Suprapubic skin (tissue), 4 donors: ENCODE measurements around the gene NDUFB7. TPM values are rescaled to one million over a fixed set of nuclear protein-coding genes. Genes with fewer than 3 reads are reported as not detected.
"Not testable (repeated sequence)": the region's sequence is repeated elsewhere in the genome, so short reads cannot be mapped to it uniquely, and the experiment has no call there.

ENCODE experiments used
- DNase-seq, 2 donors: peaks; one replicate each; pipeline ENCODE4 v3.0.0-alpha.2; 2019; ENCODE audit warnings: low spot score in 2 of 2
- H3K27ac ChIP-seq: fragments of 200-600 bp; sonication (generic); one replicate; pipeline ENCODE4 v1.5.1; 2019
- H3K27me3 ChIP-seq: fragments of 200-600 bp; sonication (generic); one replicate; pipeline ENCODE4 v1.5.1; 2019
- H3K36me3 ChIP-seq: fragments of 200-600 bp; sonication (generic); one replicate; pipeline ENCODE4 v1.5.1; 2019
- H3K4me1 ChIP-seq: fragments of 200-600 bp; sonication (generic); one replicate; pipeline ENCODE4 v1.5.1; 2019
- H3K4me3 ChIP-seq: fragments of 200-600 bp; sonication (generic); one replicate; pipeline ENCODE4 v1.5.1; 2019; ENCODE audit warnings: mild to moderate bottlenecking
- H3K9me3 ChIP-seq: fragments of 200-600 bp; sonication (generic); one replicate; pipeline ENCODE4 v1.5.1; 2019
- CTCF ChIP-seq, 2 donors: fragments of 200-600 bp in 1 of 2; fragments of 450-650 bp in 1 of 2; sonication (generic) in 1 of 2; IDR thresholded peaks; one replicate each; pipeline ENCODE4 v1.5.1; 2016 to 2019; ENCODE audit warnings: antibody characterized with exemption in 2 of 2, mild to moderate bottlenecking in 1 of 2, moderate library complexity in 1 of 2
- EP300 ChIP-seq: sonication (generic); formaldehyde crosslinking; IDR thresholded peaks from one replicate; pipeline ENCODE4 v1.6.1; 2017; ENCODE audit warnings: antibody characterized with exemption
- POLR2A ChIP-seq, 2 donors: fragments of 450-650 bp; IDR thresholded peaks; one replicate each; pipeline ENCODE4 v1.6.1; 2017; ENCODE audit warnings: antibody characterized with exemption in 2 of 2, mild to moderate bottlenecking in 2 of 2, moderate library complexity in 2 of 2
- POLR2AphosphoS5 ChIP-seq, 3 donors: sonication (generic); formaldehyde crosslinking; IDR thresholded peaks; one replicate each; pipeline ENCODE4 v1.6.1; 2017; ENCODE audit warnings: antibody characterized with exemption in 3 of 3
- WGBS: methylation state at CpG from one replicate; pipeline ENCODE4 v1.1.5; 2018; 5-methylcytosine and 5-hydroxymethylcytosine counted together
- total RNA-seq, 4 donors: library from RNA; depleted of rRNA; stranded (reverse); fragments of >200 nt; gene quantifications; one replicate each; pipeline ENCODE4 v1.1.0, GENCODE V29; 2016

The NDUFB7 gene
- total RNA-seq, result 100 to 1,000 TPM; 196 to 394 (median 340) TPM

DNA sequence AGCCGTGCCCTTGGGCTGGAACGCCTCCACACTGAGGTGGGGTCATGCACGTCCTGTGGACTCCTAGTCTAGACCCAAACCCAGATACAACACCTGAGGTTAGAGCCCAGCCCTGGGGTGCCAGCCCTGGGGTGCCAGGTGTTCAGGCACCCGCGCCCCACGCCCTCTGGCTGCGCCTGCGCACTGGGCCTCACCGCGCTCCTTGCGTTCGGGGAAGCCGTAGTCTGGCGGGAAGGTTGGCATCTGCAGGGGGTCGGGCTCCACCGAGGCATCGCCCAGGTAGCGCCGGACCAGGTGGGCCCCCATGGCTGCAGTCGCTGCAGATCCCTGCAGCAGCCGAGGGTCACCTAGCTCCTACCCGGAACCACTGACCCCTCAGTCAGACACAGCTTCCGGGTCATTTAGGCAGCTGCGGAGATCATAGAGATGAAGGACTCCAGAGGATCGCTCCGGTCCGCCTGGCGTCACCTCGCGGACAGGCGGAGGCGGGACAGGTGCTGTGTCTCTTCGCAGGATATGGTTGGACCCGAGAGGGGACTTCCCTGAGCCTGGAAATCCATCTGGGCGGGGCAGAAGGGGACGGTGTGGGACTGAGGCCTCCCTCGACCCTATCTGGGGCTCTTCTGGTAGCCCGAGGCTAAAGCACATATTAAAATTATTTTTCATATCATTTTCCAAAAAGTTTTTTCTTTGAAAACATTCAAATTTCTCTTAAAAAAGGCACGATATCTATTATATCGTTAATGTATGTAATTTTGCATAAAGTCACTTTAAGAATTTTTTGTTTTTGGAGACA, at the start of gene NDUFB7:
Gene NDUFB7, minus strand, starts transcription at position 372 of the 796 bp plus-strand sequence. Its CDS starts 66 bp downstream, at position 306.
- DNase-seq, result peak; percentile 94
- no peaks in the 10 kb centered on the region for H3K27me3 ChIP-seq
- TF ChIP-seq EP300, result no peak
- TF ChIP-seq POLR2AphosphoS5 (IDR thresholded peaks at IDR 0.05), result peak in 2 of 3 donors; percentile 75 to 88
- peak; percentile 48 to 76 for TF ChIP-seq CTCF (IDR thresholded peaks at IDR 0.05)
- peak in 1 of 2 donors; percentile 34 for TF ChIP-seq POLR2A (IDR thresholded peaks at IDR 0.05)
- peaks cover 6% of the 10 kb centered on the region for H3K36me3 ChIP-seq
- peaks cover 25% of the 10 kb centered on the region for H3K4me1 ChIP-seq
- WGBS, result 5% methylated on average over 21 of the region's 40 CpGs
- peak within 1 kb of the TSS; percentile 83 for H3K27ac ChIP-seq
- H3K4me3 ChIP-seq, result peak within 1 kb of the TSS; percentile 73
- H3K9me3 ChIP-seq, result no peaks in the 10 kb centered on the region

GRCh38 chr19:14619404-14619803, 47.5 kb upstream of the NDUFB7 start:
- no peak overlapping the region for H3K27ac ChIP-seq
- H3K4me1 ChIP-seq, result no peaks in the 10 kb centered on the region
- H3K9me3 ChIP-seq, result no peaks in the 10 kb centered on the region
- no peak for TF ChIP-seq POLR2AphosphoS5 (IDR thresholded peaks at IDR 0.05)
- DNase-seq, result no peak
- H3K27me3 ChIP-seq, result no peaks in the 10 kb centered on the region
- H3K4me3 ChIP-seq, result no peak overlapping the region
- no peaks in the 10 kb centered on the region for H3K36me3 ChIP-seq

DNA sequence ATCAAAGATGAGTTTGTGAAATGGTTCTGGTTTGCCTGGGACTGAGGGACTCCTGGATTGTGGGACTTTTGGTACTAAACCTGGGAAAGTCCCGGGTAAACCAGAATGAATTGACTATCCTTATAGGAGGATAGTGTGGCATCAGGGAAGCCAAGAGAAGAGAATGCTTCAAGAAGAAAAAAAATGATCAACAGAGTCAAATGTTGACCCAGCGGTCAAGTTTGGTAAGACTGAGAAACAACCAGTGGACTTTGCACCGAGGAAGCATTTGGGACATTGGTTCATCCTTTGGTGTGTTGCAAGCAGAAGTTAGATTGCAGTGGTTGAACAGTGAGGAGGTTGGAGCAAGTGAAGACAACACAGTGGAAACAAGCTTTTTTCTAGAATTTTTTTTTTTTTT, 44.5 kb upstream of the NDUFB7 start:
- Histone ChIP-seq H3K27me3 (no peaks in the 10 kb centered on the region), H3K4me1 (no peaks in the 10 kb centered on the region), H3K9me3 (no peaks in the 10 kb centered on the region), H3K27ac (no peak overlapping the region), H3K36me3 (no peaks in the 10 kb centered on the region), H3K4me3 (no peak overlapping the region)
- TF ChIP-seq EP300 (no peak), CTCF (IDR thresholded peaks at IDR 0.05) (no peak), POLR2AphosphoS5 (IDR thresholded peaks at IDR 0.05) (no peak), POLR2A (IDR thresholded peaks at IDR 0.05) (no peak)
- WGBS, result 91% methylated on average over 3 of the region's 3 CpGs
- no peak for DNase-seq

DNA sequence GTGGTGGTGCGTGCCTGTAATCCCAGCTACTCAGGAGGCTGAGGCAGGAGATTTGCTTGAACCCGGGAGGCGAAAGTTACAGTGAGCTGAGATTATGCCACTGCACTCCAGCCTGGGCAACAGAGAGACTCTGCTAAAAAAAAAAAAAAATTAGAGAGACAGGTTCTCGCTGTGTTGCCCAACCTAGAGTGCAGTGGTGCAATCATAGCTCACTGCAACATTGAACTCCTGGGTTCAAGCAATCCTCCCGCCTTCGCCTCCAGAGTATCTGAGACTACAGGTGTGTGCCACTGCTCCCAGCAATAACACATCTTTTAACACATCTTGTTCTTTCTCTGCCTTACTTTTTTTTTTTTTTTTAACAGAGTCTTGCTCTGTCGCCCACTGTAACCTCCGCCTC, 43.8 kb upstream of the NDUFB7 start:
- no peak for DNase-seq
- WGBS, result 91% methylated on average over 8 of the region's 8 CpGs

DNA sequence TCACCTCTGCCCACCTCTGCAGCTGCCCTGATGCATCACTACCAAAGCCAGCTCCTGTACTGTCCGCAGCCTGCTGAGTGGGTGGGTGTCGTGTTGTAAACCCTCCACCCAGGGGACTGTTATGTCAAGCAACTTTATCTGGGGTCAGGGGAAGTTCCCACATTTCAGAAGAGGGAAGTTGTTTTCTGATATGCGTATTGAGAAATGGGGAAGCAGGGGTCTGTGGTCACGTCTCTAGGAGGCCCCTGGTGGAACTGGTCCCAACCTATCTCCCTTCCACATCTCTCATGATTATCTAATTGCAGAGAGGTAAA, 42.2 kb upstream of the NDUFB7 start:
- H3K27ac ChIP-seq, result no peak overlapping the region

More for the DNA sequence above, 43.8 kb upstream of the NDUFB7 start:
- H3K4me1 ChIP-seq, result no peaks in the 10 kb centered on the region
- no peaks in the 10 kb centered on the region for H3K9me3 ChIP-seq
- no peak overlapping the region for H3K27ac ChIP-seq
- no peaks in the 10 kb centered on the region for H3K27me3 ChIP-seq
- no peaks in the 10 kb centered on the region for H3K36me3 ChIP-seq
- no peak overlapping the region for H3K4me3 ChIP-seq
- TF ChIP-seq POLR2A (IDR thresholded peaks at IDR 0.05), result no peak
- no peak for TF ChIP-seq POLR2AphosphoS5 (IDR thresholded peaks at IDR 0.05)
- no peak for TF ChIP-seq CTCF (IDR thresholded peaks at IDR 0.05)
- TF ChIP-seq EP300, result no peak

GRCh38 chr19:14613399-14614098, 41.7 kb upstream of the NDUFB7 start:
- WGBS, result 82% methylated on average over 14 of the region's 14 CpGs
- H3K27me3 ChIP-seq, DNase-seq, H3K4me3 ChIP-seq, H3K36me3 ChIP-seq, H3K4me1 ChIP-seq, H3K9me3 ChIP-seq, H3K27ac ChIP-seq: not testable (repeated sequence)

More for the DNA sequence above, 42.2 kb upstream of the NDUFB7 start:
- no peak for DNase-seq
- Histone ChIP-seq H3K4me1 (no peaks in the 10 kb centered on the region), H3K27me3 (no peaks in the 10 kb centered on the region), H3K4me3 (no peak overlapping the region), H3K9me3 (no peaks in the 10 kb centered on the region), H3K36me3 (no peaks in the 10 kb centered on the region)
- WGBS, result 74% methylated on average over 4 of the region's 4 CpGs
- TF ChIP-seq POLR2AphosphoS5 (IDR thresholded peaks at IDR 0.05) (no peak), POLR2A (IDR thresholded peaks at IDR 0.05) (no peak), CTCF (IDR thresholded peaks at IDR 0.05) (no peak), EP300 (no peak)
